Panc1 (cell line): ENCODE data around the gene ITGB1. TPM values are rescaled to one million over a fixed set of nuclear protein-coding genes. Genes with fewer than 3 reads are reported as not detected.

Source experiments
- ATAC-seq: fragments of 200-7000 bp; cut with Tn5 transposase; 2 replicates; pipeline ENCODE4 v1.9.1; 2020; ENCODE audit warnings: mild to moderate bottlenecking, moderate library complexity
- BruUV-seq: library from RNA; stranded (reverse); fragments of 400-500 nt; replicated peaks from 2 replicates; lab custom pipeline; 2021; lab: Mats Ljungman, UMichigan
- CTCF ChIA-PET: fragments of 300-600 bp; sonication (Branson Sonifier 250); formaldehyde crosslinking; loops from one replicate; lab custom pipeline; 2022; ENCODE audit warnings: antibody characterized with exemption; lab: Charles Lee
- POLR2A ChIA-PET: fragments of 300-600 bp; sonication (Branson Sonifier 250); formaldehyde crosslinking; loops from one replicate; lab custom pipeline; 2022; ENCODE audit warnings: antibody characterized with exemption; lab: Charles Lee
- DNase-seq: peaks from one replicate; pipeline ENCODE4 v3.0.0-alpha.2; 2010; ENCODE audit warnings: low read depth, low spot score
- H3K27ac ChIP-seq: 2 replicates; pipeline ENCODE4 v1.5.1; 2011; ENCODE audit warnings: mild to moderate bottlenecking, low read length, inconsistent platforms
- H3K27me3 ChIP-seq: fragments of 200-500 bp; sonication (Bioruptor generic); 2 replicates; pipeline ENCODE4 v1.6.0; 2014; ENCODE audit warnings: low read length, inconsistent platforms; ENCODE audit not compliant: control insufficient read depth, insufficient read depth
- H3K36me3 ChIP-seq: fragments of 200-500 bp; sonication (Bioruptor generic); 2 replicates; pipeline ENCODE4 v1.5.1; 2014; ENCODE audit warnings: inconsistent platforms, mild to moderate bottlenecking, low read length, moderate library complexity; ENCODE audit not compliant: control insufficient read depth, insufficient read depth
- H3K4me1 ChIP-seq: 2 replicates; pipeline ENCODE4 v1.5.1; 2011; ENCODE audit warnings: inconsistent platforms, mild to moderate bottlenecking, low read length, moderate library complexity; ENCODE audit not compliant: control insufficient read depth, insufficient read depth
- H3K4me3 ChIP-seq, 2 experiments: 2 replicates each; pipeline ENCODE4 v1.5.1; 2011 to 2012; ENCODE audit warnings: low read depth in 2 of 2, low read length in 2 of 2, mild to moderate bottlenecking in 2 of 2, inconsistent platforms in 1 of 2, moderate library complexity in 1 of 2
- H3K9me3 ChIP-seq: fragments of 200-500 bp; sonication (Bioruptor generic); 2 replicates; pipeline ENCODE4 v1.5.1; 2014; ENCODE audit warnings: low read depth, mild to moderate bottlenecking, inconsistent platforms, low read length, moderate library complexity; ENCODE audit not compliant: control insufficient read depth, insufficient read depth
- POLR2AphosphoS5 ChIP-seq: IDR thresholded peaks from 2 replicates; pipeline ENCODE4 v1.6.1; 2012; ENCODE audit warnings: mild to moderate bottlenecking, low read depth, low read length, moderate library complexity
- REST ChIP-seq, 2 experiments: IDR thresholded peaks; 2 replicates each; pipeline ENCODE4 v1.6.1; 2011 to 2012; ENCODE audit warnings: low read depth in 2 of 2, control low read depth in 1 of 2, low read length in 1 of 2, mild to moderate bottlenecking in 1 of 2, moderate library complexity in 1 of 2; ENCODE audit not compliant: insufficient read depth in 1 of 2
- SIN3A ChIP-seq: IDR thresholded peaks from 2 replicates; pipeline ENCODE4 v1.6.1; 2012; ENCODE audit warnings: low read depth, mild to moderate bottlenecking, low read length, moderate library complexity, borderline replicate concordance; ENCODE audit not compliant: insufficient read depth
- TCF7L2 ChIP-seq: IDR thresholded peaks from 2 replicates; pipeline ENCODE4 v1.6.1; 2011; ENCODE audit warnings: mild to moderate bottlenecking, low read depth, low read length, inconsistent platforms
- in situ Hi-C: cut with HindIII; loops from 2 replicates; pipeline ENCODE4 v1.10.0; 2016; ENCODE audit warnings: low sequenced_read_pairs, low pct_unique_long_range_greater_than_20kb
- intact Hi-C: fragments of 100-400 bp; cut with micrococcal nuclease; formaldehyde crosslinking; loops from one replicate; pipeline ENCODE4 v1.10.0; 2022; ENCODE audit not compliant: unreplicated experiment
- total RNA-seq: library from RNA; stranded (reverse); gene quantifications from one replicate; pipeline ENCODE4 v1.2.1, GENCODE V29; 2021; ENCODE audit not compliant: unreplicated experiment
- TF ChIP-seq, protein P1 (sequence below): fragments of 450-650 bp; IDR thresholded peaks from 2 replicates; pipeline ENCODE4 v1.5.1; 2017; ENCODE audit warnings: mild to moderate bottlenecking

ITGB1 gene
- total RNA-seq, 1 experiment from 2014 or later, result 803 TPM

GRCh38 chr10:32893916-32894664 lies 63.9 kb downstream of the ITGB1 start:
- Histone ChIP-seq H3K4me3 (no peak overlapping the region), H3K27me3 (no peaks in the 10 kb centered on the region), H3K4me1 (no peaks in the 10 kb centered on the region; the same call in none of the 2 replicates), H3K36me3 (peaks cover 17% of the 10 kb centered on the region), H3K9me3 (no peaks in the 10 kb centered on the region), H3K27ac (no peak overlapping the region)
- ChIA-PET POLR2A (no interaction called here), CTCF (no interaction called here)
- TF ChIP-seq REST (IDR thresholded peaks at IDR 0.05; ENCODE audit: insufficient read depth in 1 of 2, low read depth in 2 of 2, low read length in 1 of 2) (no peak), TCF7L2 (no peak), SIN3A (no peak)
- TF ChIP-seq, protein P1, sequence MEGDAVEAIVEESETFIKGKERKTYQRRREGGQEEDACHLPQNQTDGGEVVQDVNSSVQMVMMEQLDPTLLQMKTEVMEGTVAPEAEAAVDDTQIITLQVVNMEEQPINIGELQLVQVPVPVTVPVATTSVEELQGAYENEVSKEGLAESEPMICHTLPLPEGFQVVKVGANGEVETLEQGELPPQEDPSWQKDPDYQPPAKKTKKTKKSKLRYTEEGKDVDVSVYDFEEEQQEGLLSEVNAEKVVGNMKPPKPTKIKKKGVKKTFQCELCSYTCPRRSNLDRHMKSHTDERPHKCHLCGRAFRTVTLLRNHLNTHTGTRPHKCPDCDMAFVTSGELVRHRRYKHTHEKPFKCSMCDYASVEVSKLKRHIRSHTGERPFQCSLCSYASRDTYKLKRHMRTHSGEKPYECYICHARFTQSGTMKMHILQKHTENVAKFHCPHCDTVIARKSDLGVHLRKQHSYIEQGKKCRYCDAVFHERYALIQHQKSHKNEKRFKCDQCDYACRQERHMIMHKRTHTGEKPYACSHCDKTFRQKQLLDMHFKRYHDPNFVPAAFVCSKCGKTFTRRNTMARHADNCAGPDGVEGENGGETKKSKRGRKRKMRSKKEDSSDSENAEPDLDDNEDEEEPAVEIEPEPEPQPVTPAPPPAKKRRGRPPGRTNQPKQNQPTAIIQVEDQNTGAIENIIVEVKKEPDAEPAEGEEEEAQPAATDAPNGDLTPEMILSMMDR, result no peak
- intact Hi-C loops, result loop anchor here (10.0 kb wide), 1 partner anchor 99 kb away; no protein-coding TSS in a partner anchor
- ATAC-seq, result no peak
- DNase-seq, result no peak
- TSS peak; percentile 17 for BruUV-seq
- in situ Hi-C loops, result no loop called here

DNA sequence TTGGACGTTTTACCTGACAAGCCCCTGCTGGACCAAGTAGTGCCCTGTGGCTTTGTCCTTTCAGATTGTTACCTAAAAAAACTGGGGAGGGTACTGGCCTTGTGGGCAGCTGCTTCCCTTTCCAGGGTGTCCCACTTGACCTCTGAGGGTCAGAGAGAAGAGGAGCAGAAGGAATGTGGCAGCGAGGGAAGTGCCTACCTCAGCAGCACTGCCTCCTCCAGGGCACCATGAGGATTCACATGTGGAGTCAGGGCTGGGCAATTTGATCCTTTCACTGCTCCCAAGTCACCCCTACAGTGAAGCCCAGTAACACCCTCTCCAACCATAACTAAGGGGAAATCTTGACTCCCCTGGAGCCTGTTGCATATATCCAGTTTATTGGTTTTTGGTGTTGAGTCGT lies 64.6 kb downstream of the ITGB1 start:
- Histone ChIP-seq H3K36me3 (peaks cover 11% of the 10 kb centered on the region), H3K4me3 (no peak overlapping the region), H3K27me3 (no peaks in the 10 kb centered on the region), H3K27ac (no peak overlapping the region), H3K4me1 (no peaks in the 10 kb centered on the region; the same call in none of the 2 replicates), H3K9me3 (no peaks in the 10 kb centered on the region)
- in situ Hi-C loops, result no loop called here
- ATAC-seq (peak; percentile 64), DNase-seq (no peak)
- BruUV-seq, result no TSS peak
- intact Hi-C loops, result loop anchor here (10.0 kb wide), 1 partner anchor 99 kb away; no protein-coding TSS in a partner anchor
- TF ChIP-seq REST (IDR thresholded peaks at IDR 0.05; ENCODE audit: insufficient read depth in 1 of 2, low read depth in 2 of 2, low read length in 1 of 2), result no peak
- 0 out of 2 replicates have a peak, but pooled peaks have one; percentile 5 for TF ChIP-seq POLR2AphosphoS5
- no peak for TF ChIP-seq SIN3A
- TF ChIP-seq, protein P1, result peak; percentile 34
- ChIA-PET POLR2A (no interaction called here), CTCF (no interaction called here)
